LNCAP (cell line): Measurements from ENCODE around the gene BRD1.

Experiments
- TF ChIP-seq, protein P1 (sequence below): fragments of 450-650 bp; IDR thresholded peaks from 2 replicates; pipeline ENCODE4 v1.5.1; 2017; ENCODE audit warnings: mild to moderate bottlenecking

Gene BRD1

DNA sequence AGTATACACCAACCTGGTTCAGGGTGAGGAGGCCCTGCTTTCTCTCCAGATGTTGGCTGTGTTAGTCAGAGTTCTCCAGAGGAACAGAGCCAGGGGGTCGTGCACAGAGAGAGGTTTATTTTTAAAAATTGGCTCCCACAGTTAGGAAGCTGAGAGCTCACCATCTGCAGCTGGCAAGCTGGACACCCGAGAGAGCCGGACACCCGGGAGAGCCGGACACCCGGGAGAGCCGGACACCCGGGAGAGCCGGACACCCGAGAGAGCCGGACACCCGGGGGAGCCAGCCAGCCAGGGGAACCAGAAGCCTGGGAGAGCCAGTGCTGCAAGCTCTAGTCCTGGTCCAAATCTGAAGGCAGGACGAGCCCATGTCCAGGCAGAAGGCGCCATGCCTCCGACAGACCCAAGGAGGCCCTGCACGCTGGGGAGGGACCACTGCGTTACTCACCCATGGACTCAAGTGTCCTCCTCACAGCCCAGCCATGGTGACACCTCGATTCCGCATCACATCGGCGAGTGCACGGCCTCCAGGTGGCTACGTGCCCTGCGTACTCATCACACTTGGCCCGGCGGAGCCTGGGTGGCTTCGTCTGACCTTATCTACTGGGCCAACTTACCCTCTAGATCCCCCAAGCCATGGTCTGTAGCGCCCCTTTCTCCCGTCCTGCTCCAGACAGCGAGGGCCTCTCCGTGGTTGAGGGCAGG lies 99.0 kb downstream of the BRD1 start:
- TF ChIP-seq, protein P1, sequence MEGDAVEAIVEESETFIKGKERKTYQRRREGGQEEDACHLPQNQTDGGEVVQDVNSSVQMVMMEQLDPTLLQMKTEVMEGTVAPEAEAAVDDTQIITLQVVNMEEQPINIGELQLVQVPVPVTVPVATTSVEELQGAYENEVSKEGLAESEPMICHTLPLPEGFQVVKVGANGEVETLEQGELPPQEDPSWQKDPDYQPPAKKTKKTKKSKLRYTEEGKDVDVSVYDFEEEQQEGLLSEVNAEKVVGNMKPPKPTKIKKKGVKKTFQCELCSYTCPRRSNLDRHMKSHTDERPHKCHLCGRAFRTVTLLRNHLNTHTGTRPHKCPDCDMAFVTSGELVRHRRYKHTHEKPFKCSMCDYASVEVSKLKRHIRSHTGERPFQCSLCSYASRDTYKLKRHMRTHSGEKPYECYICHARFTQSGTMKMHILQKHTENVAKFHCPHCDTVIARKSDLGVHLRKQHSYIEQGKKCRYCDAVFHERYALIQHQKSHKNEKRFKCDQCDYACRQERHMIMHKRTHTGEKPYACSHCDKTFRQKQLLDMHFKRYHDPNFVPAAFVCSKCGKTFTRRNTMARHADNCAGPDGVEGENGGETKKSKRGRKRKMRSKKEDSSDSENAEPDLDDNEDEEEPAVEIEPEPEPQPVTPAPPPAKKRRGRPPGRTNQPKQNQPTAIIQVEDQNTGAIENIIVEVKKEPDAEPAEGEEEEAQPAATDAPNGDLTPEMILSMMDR: no peak

DNA sequence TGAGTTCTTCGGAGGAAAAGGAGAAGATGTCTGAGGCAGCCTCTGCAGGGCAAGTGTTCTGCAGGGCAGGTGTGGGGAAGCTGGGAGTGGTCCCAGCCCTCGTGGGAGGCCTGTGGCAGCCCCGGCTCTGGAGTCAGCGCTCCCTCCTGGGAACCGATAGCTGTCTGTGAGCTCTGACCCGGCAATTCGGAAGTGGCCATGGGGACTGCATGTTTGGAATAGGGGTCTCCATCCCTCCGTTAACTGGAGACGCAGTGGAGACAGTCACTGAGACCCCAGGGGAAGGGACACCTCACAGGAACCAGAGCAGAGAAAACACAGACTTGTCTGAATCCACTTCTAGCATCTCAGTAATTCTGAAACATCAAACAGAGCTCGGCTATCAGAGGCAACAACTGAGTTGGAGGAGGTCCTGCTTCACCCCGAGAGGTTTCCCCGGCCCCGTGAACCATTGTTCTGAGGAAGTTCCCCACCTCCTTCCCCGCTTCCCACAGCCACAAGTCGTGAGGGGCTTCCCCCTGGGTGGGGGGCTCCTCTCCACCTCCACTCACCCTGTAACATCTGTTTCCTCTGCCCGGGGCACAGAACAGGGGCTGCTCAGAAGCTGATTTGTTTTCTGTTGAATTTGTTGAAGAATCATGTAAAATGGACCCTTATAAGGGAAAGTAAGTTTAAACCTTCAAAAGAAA lies 99.6 kb downstream of the BRD1 start:
- TF ChIP-seq, protein P1: no peak

DNA sequence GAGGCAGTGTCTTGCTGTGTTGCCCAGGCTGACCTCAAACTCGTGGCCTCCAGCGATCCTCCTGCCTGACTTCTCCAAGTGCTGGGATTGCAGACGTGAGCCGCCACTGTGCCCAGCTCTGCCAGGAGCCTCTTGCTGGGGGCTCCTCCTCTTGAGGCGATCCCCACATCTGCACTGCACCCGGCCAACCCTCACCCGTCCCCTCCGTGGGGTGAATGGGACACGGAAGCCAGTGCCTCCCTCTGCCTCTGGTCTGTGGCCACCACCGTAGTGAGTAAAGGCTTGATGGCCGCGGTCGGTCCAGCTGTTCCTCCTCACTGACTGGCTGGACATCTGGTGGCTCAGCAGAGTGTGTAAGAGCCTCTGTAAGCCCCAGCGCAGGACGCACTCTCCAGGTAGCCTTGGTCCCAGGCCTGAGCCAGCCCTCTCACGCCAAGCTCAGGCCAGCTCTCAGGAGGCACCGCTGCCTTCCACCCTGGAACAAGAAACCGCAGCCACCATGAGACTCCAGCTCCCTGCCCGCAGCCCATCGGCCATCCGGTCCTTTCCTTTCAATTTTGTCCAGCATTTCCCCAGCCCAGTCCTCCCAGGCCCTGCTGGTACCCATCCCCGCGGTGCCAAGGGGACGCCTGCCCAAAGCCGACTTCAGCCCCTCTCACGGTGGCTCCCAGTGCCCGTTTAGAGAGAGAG lies 100.3 kb downstream of the BRD1 start:
- TF ChIP-seq, protein P1: no peak

DNA sequence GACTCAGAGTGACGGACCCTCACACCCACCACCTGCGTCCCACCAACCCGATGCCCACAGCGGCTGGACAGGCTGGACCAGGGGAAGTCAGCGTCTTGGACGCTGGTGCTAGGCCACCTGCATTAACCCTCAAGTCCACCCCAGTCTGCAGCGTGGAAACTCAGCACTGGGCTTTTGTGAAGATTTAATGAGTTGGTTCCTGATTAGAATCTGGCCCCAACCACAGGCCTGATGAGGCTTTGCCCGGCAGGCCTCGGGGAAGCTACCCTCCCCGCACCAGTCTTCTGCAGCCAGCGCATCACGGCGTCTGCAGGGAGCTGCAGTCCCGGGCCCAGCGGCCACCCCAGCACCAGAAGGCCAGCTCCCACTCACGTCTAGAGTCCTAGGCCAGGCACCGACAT lies 101.0 kb downstream of the BRD1 start:
- TF ChIP-seq, protein P1: no peak

DNA sequence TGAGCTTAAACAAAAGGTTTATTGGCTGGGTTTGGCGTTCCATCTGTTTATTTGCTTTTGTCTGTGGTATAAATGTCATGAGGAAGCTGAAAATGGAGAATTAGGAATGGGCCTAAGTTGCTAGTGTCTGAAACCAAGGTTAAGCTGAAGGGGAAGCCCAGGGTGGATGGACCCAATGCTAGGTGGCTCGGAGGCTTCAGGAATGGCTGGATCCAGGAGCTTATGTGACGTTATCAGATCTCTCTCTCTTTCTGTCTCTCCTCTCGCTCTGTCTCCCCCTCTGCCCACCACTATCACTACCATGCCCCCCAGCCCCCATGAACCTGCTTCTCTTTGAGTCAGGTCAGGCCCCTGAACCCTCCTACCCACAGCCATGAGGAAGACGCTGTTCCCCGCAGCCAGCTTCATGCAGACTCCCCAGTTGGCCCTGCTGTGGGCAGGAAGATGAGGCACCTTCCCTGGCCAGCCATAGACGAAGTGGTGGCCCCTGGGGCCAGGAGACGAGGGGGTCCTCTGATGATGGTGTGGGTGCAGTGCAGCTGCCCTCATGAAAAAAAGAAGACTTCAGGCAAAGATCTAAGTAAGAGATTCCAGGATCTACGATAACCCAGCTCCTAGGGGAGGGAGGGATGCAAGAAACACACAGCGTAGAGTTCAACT lies 101.5 kb downstream of the BRD1 start:
- TF ChIP-seq, protein P1: no peak

DNA sequence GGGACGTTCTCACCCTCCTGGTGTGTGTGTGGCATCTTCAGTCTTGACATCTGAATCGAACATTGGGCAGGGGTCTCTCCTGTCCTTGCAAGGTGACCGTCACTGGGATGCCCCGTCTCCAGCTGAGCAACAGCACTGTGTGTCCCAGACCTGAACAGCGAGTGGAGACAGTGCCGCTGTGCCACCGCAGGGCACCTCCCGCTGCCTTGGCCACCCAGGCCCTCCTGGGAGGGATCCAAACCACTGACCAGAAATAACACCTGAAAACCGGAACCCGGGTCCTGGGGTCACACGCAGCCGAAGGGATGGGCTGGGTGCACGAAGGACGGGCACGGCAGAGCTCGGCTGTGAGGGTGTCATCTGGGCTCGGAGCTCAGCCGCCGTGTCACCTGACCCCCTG lies 102.2 kb downstream of the BRD1 start:
- TF ChIP-seq, protein P1: no peak

DNA sequence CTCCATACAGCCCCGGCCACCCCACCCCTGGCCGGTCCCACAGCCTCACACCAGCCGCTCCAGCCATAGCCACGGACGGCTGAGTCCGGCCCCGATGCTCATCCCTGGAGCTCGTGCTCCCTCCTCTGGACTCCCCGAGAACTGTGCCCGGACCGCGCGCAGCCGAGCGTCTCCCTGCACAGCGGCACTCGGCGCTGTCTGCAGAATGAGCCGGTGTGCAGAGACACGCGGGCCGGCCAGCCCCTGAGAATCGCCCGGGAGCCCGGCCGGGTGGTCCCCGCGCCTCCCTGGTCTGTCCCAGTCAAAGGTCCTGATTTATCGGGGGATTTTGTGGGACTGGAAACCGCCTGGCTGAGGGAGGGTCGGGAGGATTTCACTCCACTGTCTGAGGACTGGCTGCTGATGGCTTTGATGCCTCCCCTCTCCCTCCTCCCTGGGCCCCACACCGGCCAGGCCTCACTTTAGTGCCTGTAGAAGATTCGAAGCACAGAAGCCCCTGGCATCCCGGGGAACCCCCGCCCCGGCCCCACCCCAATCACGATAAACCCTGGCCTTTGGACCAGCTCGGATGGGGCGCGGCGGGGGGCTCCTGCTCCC lies 102.7 kb downstream of the BRD1 start:
- TF ChIP-seq, protein P1: peak; percentile 73
